PC-3 (cell line): ENCODE results near the gene APLNR. TPM values are rescaled to one million over a fixed set of nuclear protein-coding genes. Genes with fewer than 3 reads are reported as not detected.
A peak's percentile ranks its signal among the peaks of the same experiment; 100 is the strongest.
"Not testable (repeated sequence)": the region's sequence is repeated elsewhere in the genome, so short reads cannot be mapped to it uniquely, and the experiment has no call there.

Experiments used
- ATAC-seq: fragments of 200-7000 bp; cut with Tn5 transposase; 2 replicates; pipeline ENCODE4 v1.9.1; 2020; ENCODE audit warnings: mild to moderate bottlenecking, moderate library complexity
- Bru-seq: library from RNA; stranded (reverse); fragments of 400-500 nt; gene quantifications from one replicate; lab custom pipeline; 2021; lab: Mats Ljungman, UMichigan
- BruChase-seq, 2 experiments: library from RNA; stranded (reverse); fragments of 400-500 nt; gene quantifications; one replicate each; lab custom pipeline; 2021; lab: Mats Ljungman, UMichigan
- BruUV-seq: library from RNA; stranded (reverse); fragments of 400-500 nt; replicated peaks from 2 replicates; lab custom pipeline; 2021; lab: Mats Ljungman, UMichigan
- CTCF ChIA-PET: fragments of 300-600 bp; sonication (Branson Sonifier 250); formaldehyde crosslinking; loops from one replicate; lab custom pipeline; 2022; ENCODE audit warnings: antibody characterized with exemption; lab: Charles Lee
- POLR2A ChIA-PET: fragments of 300-600 bp; sonication (Branson Sonifier 250); formaldehyde crosslinking; loops from one replicate; lab custom pipeline; 2022; ENCODE audit warnings: antibody characterized with exemption; ENCODE audit not compliant: unreplicated experiment; lab: Charles Lee
- DNase-seq: peaks from one replicate; pipeline ENCODE4 v3.0.0-alpha.2; 2015
- H2AFZ ChIP-seq: fragments of 300-600 bp; sonication (generic); 2 replicates; pipeline ENCODE4 v1.6.0; 2016; ENCODE audit warnings: antibody characterized with exemption, low read length
- H3F3A ChIP-seq: fragments of 300-600 bp; sonication (generic); one replicate; pipeline ENCODE4 v1.6.0; 2017; ENCODE audit warnings: antibody characterized with exemption, low read length, control low read depth, mild to moderate bottlenecking; ENCODE audit not compliant: unreplicated experiment
- H3K27ac ChIP-seq: fragments of 300-600 bp; sonication (generic); 2 replicates; pipeline ENCODE4 v1.5.1; 2016; ENCODE audit warnings: mild to moderate bottlenecking, low read length
- H3K27me3 ChIP-seq: fragments of 300-600 bp; sonication (generic); 2 replicates; pipeline ENCODE4 v1.6.1; 2016; ENCODE audit warnings: low read length, mixed read lengths
- H3K36me3 ChIP-seq: fragments of 300-600 bp; sonication (generic); 2 replicates; pipeline ENCODE4 v1.6.1; 2016; ENCODE audit warnings: low read depth, mixed run types, low read length, mixed read lengths
- H3K4me1 ChIP-seq: fragments of 300-600 bp; sonication (generic); 2 replicates; pipeline ENCODE4 v1.5.1; 2016; ENCODE audit warnings: low read length; ENCODE audit not compliant: insufficient read depth
- H3K4me2 ChIP-seq: fragments of 300-600 bp; sonication (generic); 2 replicates; pipeline ENCODE4 v1.6.0; 2016; ENCODE audit warnings: low read length
- H3K4me3 ChIP-seq: fragments of 300-600 bp; sonication (generic); 2 replicates; pipeline ENCODE4 v1.5.1; 2016; ENCODE audit warnings: mild to moderate bottlenecking, low read length, mixed read lengths
- H3K79me2 ChIP-seq: fragments of 300-600 bp; sonication (generic); 2 replicates; pipeline ENCODE4 v1.6.1; 2017; ENCODE audit warnings: low read length, mixed read lengths
- H3K9ac ChIP-seq: fragments of 300-600 bp; sonication (generic); 2 replicates; pipeline ENCODE4 v1.6.0; 2016; ENCODE audit warnings: mild to moderate bottlenecking, low read length
- H3K9me2 ChIP-seq: fragments of 300-600 bp; sonication (generic); replicated peaks from 2 replicates; pipeline ENCODE4 v1.6.1; 2016; ENCODE audit warnings: mixed run types, low read length, mixed read lengths
- H3K9me3 ChIP-seq: fragments of 300-600 bp; sonication (generic); 2 replicates; pipeline ENCODE4 v1.6.1; 2016; ENCODE audit warnings: low read length, mixed read lengths
- H4K20me1 ChIP-seq: fragments of 300-600 bp; sonication (generic); 2 replicates; pipeline ENCODE4 v1.6.1; 2016; ENCODE audit warnings: low read length, mixed read lengths
- EZH2 ChIP-seq: fragments of 300-600 bp; sonication (generic); IDR thresholded peaks from one replicate; pipeline ENCODE4 v1.6.1; 2017; ENCODE audit warnings: antibody characterized with exemption, mild to moderate bottlenecking, low read length; ENCODE audit not compliant: unreplicated experiment
- EZH2phosphoT487 ChIP-seq: fragments of 300-600 bp; sonication (generic); IDR thresholded peaks from 2 replicates; pipeline ENCODE4 v1.6.1; 2018; ENCODE audit warnings: mild to moderate bottlenecking, antibody characterized with exemption, low read length, borderline replicate concordance
- intact Hi-C: fragments of 100-400 bp; cut with micrococcal nuclease; formaldehyde crosslinking; loops from 2 replicates; pipeline ENCODE4 v1.9.0; 2023
- long read RNA-seq: library from polyadenylated mRNA; unstranded; transcript quantifications from one replicate; pipeline ENCODE4 v2.0.0, GENCODE V29; 2021; ENCODE audit not compliant: unreplicated experiment
- total RNA-seq: library from RNA; depleted of rRNA; stranded (reverse); fragments of >200 nt; gene quantifications from 2 replicates; pipeline ENCODE4 v1.2.3, GENCODE V29; 2014; rRNA removed
- TF ChIP-seq, protein P1 (sequence below): fragments of 300-600 bp; sonication (generic); conservative IDR thresholded peaks from 2 replicates; pipeline ENCODE4 v1.5.1; 2017; ENCODE audit warnings: antibody characterized with exemption, low read depth, mild to moderate bottlenecking, low read length

APLNR gene
- total RNA-seq, result not detected in 2 replicates
- Bru-seq, nascent RNA, result not detected
- percentile 17 among the genes with signal in this experiment for BruChase-seq, experiment 1, labeled RNA remaining after a 6-hour chase
- BruChase-seq, experiment 2, labeled RNA remaining after a 2-hour chase, result percentile 16 among the genes with signal in this experiment
- long read RNA-seq, result 0 reads

DNA sequence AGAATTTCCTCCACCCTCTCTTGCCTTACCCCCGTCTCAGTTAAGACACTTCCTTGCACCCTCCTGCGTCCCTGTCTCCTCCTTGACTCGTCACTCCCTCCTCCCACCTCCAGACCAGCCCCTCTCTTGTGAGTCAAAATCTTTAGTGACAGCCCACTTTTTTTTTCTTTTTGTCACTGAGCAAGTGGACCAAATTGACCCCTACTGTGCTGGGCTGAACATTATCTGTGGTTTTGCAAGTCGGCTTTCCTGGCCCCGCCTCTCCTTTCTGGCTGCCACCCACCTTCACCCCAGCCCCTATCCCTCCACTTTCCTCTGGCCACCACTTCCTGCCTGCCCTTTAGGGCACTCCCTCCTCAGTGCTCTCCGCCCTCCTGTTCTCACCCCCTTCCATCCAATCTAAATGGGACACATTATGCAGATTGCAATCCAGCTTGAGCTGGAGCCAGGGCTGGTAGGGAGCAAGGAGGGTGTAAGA is at the start of gene APLNR:
Gene APLNR (minus strand): TSS at position 47 of the 478 bp plus-strand sequence. CDS start 246 bp downstream, outside the sequence.
- no peaks in the 10 kb centered on the region for H3K4me1 ChIP-seq
- no peak within 1 kb of the TSS for H3K4me3 ChIP-seq
- no peaks in the 10 kb centered on the region for H4K20me1 ChIP-seq
- no peak within 1 kb of the TSS for H2AFZ ChIP-seq
- H3F3A ChIP-seq, result no peaks in the 10 kb centered on the region
- intact Hi-C loops, result no loop called here
- POLR2A ChIA-PET, result no interaction called here
- no peaks in the 10 kb centered on the region for H3K36me3 ChIP-seq
- no peaks in the 10 kb centered on the region for H3K9me3 ChIP-seq
- H3K9ac ChIP-seq, result no peak within 1 kb of the TSS
- H3K4me2 ChIP-seq, result no peak within 1 kb of the TSS
- CTCF ChIA-PET, result no interaction called here
- TF ChIP-seq EZH2phosphoT487 (no peak), EZH2 (no peak)
- TF ChIP-seq, protein P1, sequence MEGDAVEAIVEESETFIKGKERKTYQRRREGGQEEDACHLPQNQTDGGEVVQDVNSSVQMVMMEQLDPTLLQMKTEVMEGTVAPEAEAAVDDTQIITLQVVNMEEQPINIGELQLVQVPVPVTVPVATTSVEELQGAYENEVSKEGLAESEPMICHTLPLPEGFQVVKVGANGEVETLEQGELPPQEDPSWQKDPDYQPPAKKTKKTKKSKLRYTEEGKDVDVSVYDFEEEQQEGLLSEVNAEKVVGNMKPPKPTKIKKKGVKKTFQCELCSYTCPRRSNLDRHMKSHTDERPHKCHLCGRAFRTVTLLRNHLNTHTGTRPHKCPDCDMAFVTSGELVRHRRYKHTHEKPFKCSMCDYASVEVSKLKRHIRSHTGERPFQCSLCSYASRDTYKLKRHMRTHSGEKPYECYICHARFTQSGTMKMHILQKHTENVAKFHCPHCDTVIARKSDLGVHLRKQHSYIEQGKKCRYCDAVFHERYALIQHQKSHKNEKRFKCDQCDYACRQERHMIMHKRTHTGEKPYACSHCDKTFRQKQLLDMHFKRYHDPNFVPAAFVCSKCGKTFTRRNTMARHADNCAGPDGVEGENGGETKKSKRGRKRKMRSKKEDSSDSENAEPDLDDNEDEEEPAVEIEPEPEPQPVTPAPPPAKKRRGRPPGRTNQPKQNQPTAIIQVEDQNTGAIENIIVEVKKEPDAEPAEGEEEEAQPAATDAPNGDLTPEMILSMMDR, result no peak
- no peak within 1 kb of the TSS for H3K27ac ChIP-seq
- DNase-seq (no peak), ATAC-seq (no peak)
- no TSS peak for BruUV-seq
- peaks cover 76% of the 10 kb centered on the region for H3K27me3 ChIP-seq
- H3K79me2 ChIP-seq, result no peaks in the 10 kb centered on the region
- no peaks in the 10 kb centered on the region for H3K9me2 ChIP-seq

DNA sequence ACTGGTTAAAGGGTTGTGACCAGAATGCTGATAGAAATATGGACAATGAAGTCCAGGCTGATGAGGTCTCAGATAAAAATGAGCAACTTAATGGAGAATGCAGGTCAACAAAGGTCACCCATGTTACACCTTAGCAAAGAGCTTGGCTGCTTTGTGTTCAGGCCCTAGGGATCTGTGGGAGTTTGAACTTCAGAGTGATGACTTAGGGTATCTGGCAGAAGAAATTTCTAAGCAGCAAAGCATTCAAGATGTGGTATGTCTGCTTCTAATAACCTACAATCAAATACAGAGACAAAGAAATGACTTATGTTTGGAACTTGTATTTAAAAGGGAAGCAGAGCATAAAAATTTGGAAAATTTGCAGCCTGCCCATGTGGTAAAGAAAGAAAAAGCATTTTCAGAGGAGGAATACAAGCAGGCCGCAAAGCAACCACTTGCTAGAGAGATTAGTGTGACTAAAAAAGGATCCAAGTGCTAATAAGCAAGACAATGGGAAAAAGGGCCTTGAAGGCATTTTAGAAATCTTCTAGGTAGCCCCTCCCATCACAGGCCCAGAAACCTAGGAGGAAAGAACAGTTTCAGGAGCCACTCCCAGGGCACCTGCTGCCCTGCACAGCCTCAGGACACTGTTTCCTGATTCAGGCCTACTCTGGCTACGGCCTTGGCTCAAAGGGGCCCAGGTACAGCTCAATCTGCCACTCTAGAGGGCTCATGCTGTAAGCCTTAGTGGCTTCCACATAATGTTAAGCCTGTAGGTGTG is 46.4 kb upstream of the APLNR start:
- Histone ChIP-seq H3K9me3 (no peaks in the 10 kb centered on the region), H3F3A (no peaks in the 10 kb centered on the region), H3K4me2 (no peak overlapping the region), H3K9ac (no peak overlapping the region), H4K20me1 (no peaks in the 10 kb centered on the region), H2AFZ (no peak overlapping the region), H3K36me3 (no peaks in the 10 kb centered on the region), H3K4me1 (peaks cover 16% of the 10 kb centered on the region), H3K9me2 (peaks cover 3% of the 10 kb centered on the region; the same call in 1 of the 2 replicates), H3K4me3 (no peak overlapping the region), H3K27me3 (no peaks in the 10 kb centered on the region), H3K79me2 (no peaks in the 10 kb centered on the region), H3K27ac (no peak overlapping the region)
- no TSS peak for BruUV-seq
- POLR2A ChIA-PET, result no interaction called here
- ATAC-seq (no peak), DNase-seq (no peak)
- CTCF ChIA-PET, result no interaction called here
- TF ChIP-seq, protein P1, result no peak
- TF ChIP-seq EZH2phosphoT487, result no peak
- TF ChIP-seq EZH2, result no peak
- intact Hi-C loops, result no loop called here

DNA sequence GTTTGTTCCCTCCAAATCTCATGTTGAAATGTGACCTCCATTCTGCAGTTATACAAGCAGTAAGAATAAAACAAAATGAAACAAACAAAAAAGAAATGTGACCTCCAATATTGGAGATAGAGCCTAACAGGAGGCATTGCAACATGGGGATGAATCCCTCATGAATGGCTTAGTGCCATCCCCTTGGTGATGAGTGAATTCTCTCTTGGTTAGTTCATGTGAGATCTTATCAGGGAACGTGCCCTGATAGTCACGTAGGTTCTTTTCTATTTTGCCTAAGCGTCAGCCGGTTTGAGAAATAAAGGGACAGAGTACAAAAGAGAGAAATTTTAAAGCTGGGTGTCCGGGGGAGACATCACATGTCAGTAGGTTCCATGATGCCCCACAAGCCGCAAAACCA is 44.5 kb upstream of the APLNR start:
- H3K9me2 ChIP-seq, H3F3A ChIP-seq, ATAC-seq, POLR2A ChIA-PET, H3K4me2 ChIP-seq, H3K4me3 ChIP-seq, H2AFZ ChIP-seq, H4K20me1 ChIP-seq, intact Hi-C loops, H3K27me3 ChIP-seq, H3K79me2 ChIP-seq, BruUV-seq, CTCF ChIA-PET, H3K9ac ChIP-seq, DNase-seq, H3K36me3 ChIP-seq, H3K9me3 ChIP-seq, H3K27ac ChIP-seq: not testable (repeated sequence)
- peaks cover 20% of the 10 kb centered on the region for H3K4me1 ChIP-seq
